Nephron progenitor cell (in vitro differentiated cells): ENCODE measurements around the gene SPIRE1.

Experiments
- DNase-seq: peaks from one replicate; pipeline ENCODE4 v3.0.0; 2021
- H3K27ac Mint-ChIP-seq: 2 replicates; pipeline ENCODE4 v1.8.0; 2021; ENCODE audit warnings: mild to moderate bottlenecking, moderate library complexity, mixed read lengths
- H3K27me3 Mint-ChIP-seq: 2 replicates; pipeline ENCODE4 v1.8.0; 2021; ENCODE audit warnings: mild to moderate bottlenecking, low read depth, mixed read lengths; ENCODE audit not compliant: poor library complexity
- H3K36me3 Mint-ChIP-seq: 2 replicates; pipeline ENCODE4 v1.8.0; 2021; ENCODE audit warnings: low read depth, mixed read lengths
- H3K4me1 Mint-ChIP-seq: 2 replicates; pipeline ENCODE4 v1.8.0; 2021; ENCODE audit warnings: mixed read lengths
- H3K4me3 Mint-ChIP-seq: 2 replicates; pipeline ENCODE4 v1.8.0; 2021; ENCODE audit warnings: mild to moderate bottlenecking, moderate library complexity, mixed read lengths
- H3K9me3 Mint-ChIP-seq: 2 replicates; pipeline ENCODE4 v1.8.0; 2021; ENCODE audit warnings: mild to moderate bottlenecking, moderate library complexity, mixed read lengths
- TF ChIP-seq, protein P1 (sequence below): fragments of 200-600 bp; sonication (generic); IDR thresholded peaks from 2 replicates; pipeline ENCODE4 v1.5.0; 2021; ENCODE audit warnings: antibody characterized with exemption

The SPIRE1 gene

GRCh38 chr18:12410081-12410481 lies 247.8 kb downstream of the SPIRE1 start:
- H3K27ac Mint-ChIP-seq, result no peak overlapping the region
- H3K4me3 Mint-ChIP-seq, result no peak overlapping the region
- peaks cover 34% of the 10 kb centered on the region for H3K4me1 Mint-ChIP-seq
- no peaks in the 10 kb centered on the region for H3K9me3 Mint-ChIP-seq
- TF ChIP-seq, protein P1, sequence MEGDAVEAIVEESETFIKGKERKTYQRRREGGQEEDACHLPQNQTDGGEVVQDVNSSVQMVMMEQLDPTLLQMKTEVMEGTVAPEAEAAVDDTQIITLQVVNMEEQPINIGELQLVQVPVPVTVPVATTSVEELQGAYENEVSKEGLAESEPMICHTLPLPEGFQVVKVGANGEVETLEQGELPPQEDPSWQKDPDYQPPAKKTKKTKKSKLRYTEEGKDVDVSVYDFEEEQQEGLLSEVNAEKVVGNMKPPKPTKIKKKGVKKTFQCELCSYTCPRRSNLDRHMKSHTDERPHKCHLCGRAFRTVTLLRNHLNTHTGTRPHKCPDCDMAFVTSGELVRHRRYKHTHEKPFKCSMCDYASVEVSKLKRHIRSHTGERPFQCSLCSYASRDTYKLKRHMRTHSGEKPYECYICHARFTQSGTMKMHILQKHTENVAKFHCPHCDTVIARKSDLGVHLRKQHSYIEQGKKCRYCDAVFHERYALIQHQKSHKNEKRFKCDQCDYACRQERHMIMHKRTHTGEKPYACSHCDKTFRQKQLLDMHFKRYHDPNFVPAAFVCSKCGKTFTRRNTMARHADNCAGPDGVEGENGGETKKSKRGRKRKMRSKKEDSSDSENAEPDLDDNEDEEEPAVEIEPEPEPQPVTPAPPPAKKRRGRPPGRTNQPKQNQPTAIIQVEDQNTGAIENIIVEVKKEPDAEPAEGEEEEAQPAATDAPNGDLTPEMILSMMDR, result no peak
- no peak for DNase-seq
- H3K36me3 Mint-ChIP-seq, result peaks cover 9% of the 10 kb centered on the region
- peaks cover 33% of the 10 kb centered on the region for H3K27me3 Mint-ChIP-seq

DNA sequence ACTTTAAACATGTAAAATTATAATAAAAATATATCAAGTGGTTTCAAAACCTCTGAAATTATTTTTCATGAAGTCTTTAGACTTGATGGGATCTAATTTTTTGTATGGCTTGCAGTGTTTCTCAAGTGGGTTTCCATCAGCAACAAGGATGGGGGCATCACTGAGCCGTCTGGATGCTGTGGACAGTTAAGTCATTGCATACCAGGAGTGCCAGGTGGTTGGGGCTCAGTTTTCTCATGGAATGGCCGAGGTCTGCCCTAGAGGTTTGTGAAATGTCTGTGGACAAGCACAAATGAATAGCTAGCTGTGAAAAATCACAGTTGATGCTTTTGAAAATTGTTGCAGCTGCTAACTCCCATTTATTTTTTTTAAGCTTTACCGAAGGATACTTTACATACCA lies 248.4 kb downstream of the SPIRE1 start:
- no peak for DNase-seq
- H3K27ac Mint-ChIP-seq, result no peak overlapping the region
- H3K9me3 Mint-ChIP-seq, result no peaks in the 10 kb centered on the region
- H3K36me3 Mint-ChIP-seq, result peaks cover 9% of the 10 kb centered on the region
- TF ChIP-seq, protein P1, result no peak
- no peak overlapping the region for H3K4me3 Mint-ChIP-seq
- peaks cover 39% of the 10 kb centered on the region for H3K27me3 Mint-ChIP-seq
- H3K4me1 Mint-ChIP-seq, result peaks cover 34% of the 10 kb centered on the region

DNA sequence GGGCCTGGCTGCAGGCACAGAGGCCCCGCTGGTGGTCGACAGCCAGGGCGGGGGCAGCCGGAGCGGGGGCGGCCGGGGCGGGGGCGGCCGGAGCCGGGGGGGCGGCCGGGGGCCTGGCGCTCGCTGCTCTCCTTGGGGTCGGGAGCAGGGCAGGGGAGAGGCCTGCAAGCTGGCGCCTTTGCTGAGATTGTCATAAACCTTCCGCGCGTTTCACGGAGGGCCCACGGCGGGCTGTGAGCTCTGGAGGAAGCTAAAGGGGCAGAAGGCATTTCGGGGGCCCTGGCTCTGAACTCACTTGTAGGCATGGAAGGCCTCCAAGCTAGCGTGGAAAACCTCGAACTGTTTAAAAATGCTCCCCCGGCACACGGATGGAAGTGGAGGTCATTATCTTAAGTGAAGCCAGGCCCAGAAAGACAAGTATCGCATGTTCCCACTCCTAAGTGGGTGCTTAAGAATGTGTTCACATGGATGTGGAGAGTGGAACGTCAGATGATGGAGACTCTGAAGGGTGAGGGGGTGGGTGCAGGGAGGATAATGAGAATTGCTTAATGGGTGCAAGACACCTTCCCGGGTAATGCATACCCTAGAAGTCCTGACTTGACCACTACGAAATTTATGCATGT lies 249.5 kb downstream of the SPIRE1 start:
- TF ChIP-seq, protein P1, result no peak
- peaks cover 50% of the 10 kb centered on the region for H3K27me3 Mint-ChIP-seq
- peaks cover 9% of the 10 kb centered on the region for H3K36me3 Mint-ChIP-seq
- peak overlapping the region; percentile 64 for H3K27ac Mint-ChIP-seq
- H3K4me1 Mint-ChIP-seq, result peaks cover 34% of the 10 kb centered on the region
- no peak for DNase-seq
- H3K4me3 Mint-ChIP-seq, result peak overlapping the region; percentile 87
- H3K9me3 Mint-ChIP-seq, result no peaks in the 10 kb centered on the region

- DNase-seq, result no peak
- peaks cover 58% of the 10 kb centered on the region for H3K27me3 Mint-ChIP-seq
- H3K36me3 Mint-ChIP-seq, result peaks cover 8% of the 10 kb centered on the region
- H3K4me1 Mint-ChIP-seq, result peaks cover 34% of the 10 kb centered on the region
- no peak overlapping the region for H3K27ac Mint-ChIP-seq
- TF ChIP-seq, protein P1, result no peak
- H3K4me3 Mint-ChIP-seq, result peak overlapping the region; percentile 82
- H3K9me3 Mint-ChIP-seq, result no peaks in the 10 kb centered on the region
Measured at GRCh38 chr18:12406371-12407111, 251.4 kb downstream of the SPIRE1 start.

DNA sequence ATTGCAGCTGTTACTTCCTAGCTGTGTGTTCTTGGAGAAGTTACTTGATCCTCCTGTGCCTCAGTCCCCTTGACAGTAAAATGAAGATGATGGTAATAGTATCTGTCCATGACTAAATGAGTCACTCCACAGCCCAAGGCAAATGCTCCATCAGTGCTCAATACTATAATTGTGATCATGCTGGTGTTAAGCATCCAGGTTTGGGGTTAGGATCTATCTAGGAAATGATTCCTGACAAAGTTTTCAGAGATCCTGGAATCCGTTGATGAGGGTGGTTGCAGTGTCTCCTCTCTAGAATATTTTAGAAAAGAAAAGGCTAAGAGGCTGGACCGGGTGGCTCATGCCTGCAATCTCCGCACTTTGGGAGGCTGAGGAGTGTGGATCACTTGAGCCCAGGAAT lies 252.8 kb downstream of the SPIRE1 start:
- peaks cover 57% of the 10 kb centered on the region for H3K27me3 Mint-ChIP-seq
- TF ChIP-seq, protein P1, result no peak
- H3K27ac Mint-ChIP-seq, result no peak overlapping the region

More for the DNA sequence above, 252.8 kb downstream of the SPIRE1 start:
- H3K9me3 Mint-ChIP-seq, result no peaks in the 10 kb centered on the region
- DNase-seq, result no peak
- H3K36me3 Mint-ChIP-seq, result no peaks in the 10 kb centered on the region
- peak overlapping the region; percentile 11 for H3K4me3 Mint-ChIP-seq
- H3K4me1 Mint-ChIP-seq, result peaks cover 32% of the 10 kb centered on the region
